A673 (cell line): ENCODE data around the gene LRBA.

Experiments
- EZH2 ChIP-seq: fragments of 200-600 bp; sonication (generic); IDR thresholded peaks from 2 replicates; pipeline ENCODE4 v1.6.1; 2017; ENCODE audit warnings: borderline replicate concordance, low read depth, mild to moderate bottlenecking, mixed read lengths, antibody characterized with exemption, low read length; ENCODE audit not compliant: poor library complexity, severe bottlenecking
- TF ChIP-seq, protein P1 (sequence below): fragments of 300-800, 200-600 bp; sonication (generic); conservative IDR thresholded peaks from 2 replicates; pipeline ENCODE4 v1.5.1; 2017; ENCODE audit warnings: low read depth, mild to moderate bottlenecking, antibody characterized with exemption, low read length, moderate library complexity, mixed read lengths

DNA sequence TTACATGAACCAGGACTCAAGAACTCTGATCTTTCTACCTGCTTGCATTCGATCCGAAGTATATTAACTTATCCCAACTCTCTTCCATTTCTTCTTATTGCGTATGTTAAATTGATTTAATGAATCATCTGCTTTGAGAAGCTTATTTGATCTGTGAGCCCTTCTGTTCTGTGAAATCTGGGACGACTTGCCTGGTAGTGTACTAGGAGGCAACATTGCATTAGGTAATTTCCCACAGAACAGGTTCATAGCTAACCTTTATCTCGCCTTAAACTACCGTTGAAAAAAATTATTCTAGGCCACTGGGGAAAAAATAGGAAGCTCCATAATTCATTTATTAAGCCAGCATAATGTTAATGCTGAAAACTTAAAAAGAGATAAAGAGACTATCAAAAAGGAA, 500.4 kb downstream of the LRBA start:
- TF ChIP-seq, protein P1, sequence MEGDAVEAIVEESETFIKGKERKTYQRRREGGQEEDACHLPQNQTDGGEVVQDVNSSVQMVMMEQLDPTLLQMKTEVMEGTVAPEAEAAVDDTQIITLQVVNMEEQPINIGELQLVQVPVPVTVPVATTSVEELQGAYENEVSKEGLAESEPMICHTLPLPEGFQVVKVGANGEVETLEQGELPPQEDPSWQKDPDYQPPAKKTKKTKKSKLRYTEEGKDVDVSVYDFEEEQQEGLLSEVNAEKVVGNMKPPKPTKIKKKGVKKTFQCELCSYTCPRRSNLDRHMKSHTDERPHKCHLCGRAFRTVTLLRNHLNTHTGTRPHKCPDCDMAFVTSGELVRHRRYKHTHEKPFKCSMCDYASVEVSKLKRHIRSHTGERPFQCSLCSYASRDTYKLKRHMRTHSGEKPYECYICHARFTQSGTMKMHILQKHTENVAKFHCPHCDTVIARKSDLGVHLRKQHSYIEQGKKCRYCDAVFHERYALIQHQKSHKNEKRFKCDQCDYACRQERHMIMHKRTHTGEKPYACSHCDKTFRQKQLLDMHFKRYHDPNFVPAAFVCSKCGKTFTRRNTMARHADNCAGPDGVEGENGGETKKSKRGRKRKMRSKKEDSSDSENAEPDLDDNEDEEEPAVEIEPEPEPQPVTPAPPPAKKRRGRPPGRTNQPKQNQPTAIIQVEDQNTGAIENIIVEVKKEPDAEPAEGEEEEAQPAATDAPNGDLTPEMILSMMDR, result no peak
- no peak for TF ChIP-seq EZH2
